GM19193 (cell line): ENCODE measurements around the gene TBK1.

Source experiments
- POLR2A ChIP-seq: IDR thresholded peaks from 4 replicates; pipeline ENCODE4 v1.6.1; 2011; ENCODE audit not compliant: insufficient read depth, insufficient read length; ENCODE audit errors: extremely low read depth

The TBK1 gene

GRCh38 chr12:64544371-64545080 is 92.6 kb downstream of the TBK1 start:
- no peak for TF ChIP-seq POLR2A

DNA sequence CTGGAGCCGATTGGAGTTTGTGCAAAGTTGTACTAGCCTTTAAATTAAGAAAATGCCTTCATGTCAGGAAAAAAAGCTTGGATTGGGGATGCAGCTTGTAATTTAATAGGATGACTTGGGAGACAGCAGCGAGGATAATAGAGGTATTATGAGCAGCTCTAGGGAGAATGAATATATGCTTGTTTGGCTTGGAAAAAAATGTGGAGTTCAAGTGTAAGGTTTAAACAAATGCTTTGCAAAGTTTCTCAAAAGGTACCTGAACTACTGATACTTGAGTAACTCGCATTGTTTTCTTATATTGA is 93.1 kb downstream of the TBK1 start:
- no peak for TF ChIP-seq POLR2A

DNA sequence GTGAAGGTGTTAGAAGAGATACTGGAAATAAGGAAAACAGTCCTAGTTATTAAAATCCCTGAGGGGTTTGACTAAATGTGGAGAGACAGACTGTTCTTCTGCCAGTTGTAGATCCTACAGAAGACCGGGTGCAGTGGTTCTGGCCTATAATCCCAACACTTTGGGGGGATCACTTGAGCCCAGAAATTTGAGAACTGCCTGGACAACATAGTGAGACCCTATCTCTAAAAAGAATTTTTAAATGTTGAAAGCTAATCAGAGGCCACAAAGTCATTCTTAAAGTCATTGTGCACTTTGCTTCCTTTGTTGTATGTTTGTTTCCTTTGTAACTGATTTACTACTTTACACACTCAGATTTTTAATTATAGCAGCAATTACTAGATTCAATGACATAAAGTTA is 97.2 kb downstream of the TBK1 start:
- no peak for TF ChIP-seq POLR2A

DNA sequence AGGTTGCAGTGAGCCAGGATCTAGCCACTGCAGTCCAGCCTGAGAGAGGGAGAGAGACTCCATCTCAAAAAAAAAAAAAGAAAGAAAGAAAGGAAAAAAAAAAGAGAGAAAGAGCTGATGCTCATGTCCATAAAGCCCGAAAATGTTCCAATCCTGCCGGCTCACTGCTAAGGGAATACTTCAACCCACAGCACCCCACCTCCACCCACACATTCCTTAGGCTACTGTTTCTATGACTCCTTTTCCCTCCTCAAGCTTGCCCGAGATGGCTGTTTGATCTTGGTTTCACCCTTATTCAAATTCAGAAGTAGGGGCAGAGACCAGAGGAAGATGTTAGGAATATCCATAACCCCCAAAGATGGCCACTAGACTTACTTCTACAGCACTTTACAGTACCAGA is 98.8 kb downstream of the TBK1 start:
- TF ChIP-seq POLR2A, result no peak

GRCh38 chr12:64551676-64552075 is 99.8 kb downstream of the TBK1 start:
- no peak for TF ChIP-seq POLR2A
